Renal cortex interstitium (tissue), 11 donors: ENCODE results near the gene PRKAR1B. TPM values are rescaled to one million over a fixed set of nuclear protein-coding genes. Genes with fewer than 3 reads are reported as not detected.
A peak's percentile ranks its signal among the peaks of the same experiment; 100 is the strongest.

ENCODE experiments used
- DNase-seq, 11 donors: peaks; one replicate each; pipeline ENCODE4 v3.0.0-alpha.2; 2013; ENCODE audit warnings: low read depth in 9 of 11, low spot score in 4 of 11; ENCODE audit errors: extremely low read depth in 1 of 11
- polyA plus RNA-seq, 3 donors: library from polyadenylated mRNA; unstranded; fragments of 120-200 nt; gene quantifications; one replicate each; pipeline ENCODE4 v1.2.1, GENCODE V29; 2013; ENCODE audit not compliant: insufficient read length in 3 of 3

PRKAR1B gene
- polyA plus RNA-seq, 3 donors = 31.7 to 43.1 (median 41.8) TPM

- no peak for DNase-seq
Observed at GRCh38 chr7:730501-731439, 3.7 kb upstream of the PRKAR1B start.

DNA sequence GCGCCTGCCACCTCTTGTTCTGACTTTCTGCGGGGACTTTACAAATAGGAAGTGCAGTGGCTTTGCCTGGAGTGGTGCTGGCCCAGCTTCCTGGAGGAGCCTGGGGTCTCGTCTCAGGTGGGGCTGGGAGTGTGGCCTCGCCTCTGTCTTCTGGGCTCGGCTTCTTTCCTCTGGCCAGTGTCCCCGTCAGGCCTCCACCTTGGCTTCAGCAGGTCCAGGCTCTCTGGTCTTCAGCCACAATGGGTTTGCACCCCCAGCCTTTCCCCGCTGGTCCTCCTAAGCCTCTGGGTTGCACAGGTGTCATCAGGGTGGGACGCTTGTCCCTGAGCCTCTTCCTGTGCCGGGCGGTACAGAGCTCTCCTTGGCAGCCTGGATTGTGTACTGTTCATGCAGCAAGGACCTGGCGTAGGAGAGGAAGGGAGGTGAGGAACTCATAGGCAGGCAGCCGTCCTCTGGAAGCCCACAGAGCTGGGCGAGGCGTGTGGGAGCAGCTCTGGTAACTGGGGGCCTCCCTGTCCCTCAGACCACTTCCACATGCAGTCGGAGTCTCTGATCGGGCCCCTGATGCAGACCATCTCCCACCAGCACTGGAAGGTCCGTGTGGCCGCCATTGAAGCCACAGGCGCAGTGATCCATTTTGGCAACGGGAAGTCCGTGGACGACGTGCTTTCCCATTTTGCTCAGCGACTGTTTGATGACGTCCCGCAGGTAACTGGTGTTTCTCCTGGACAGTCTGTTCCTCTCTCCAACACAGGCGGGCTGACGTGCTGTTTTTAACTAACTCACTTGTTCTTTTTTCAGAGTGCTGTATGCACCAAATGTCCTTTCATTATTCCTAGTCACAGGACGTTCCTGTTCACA, 2.3 kb upstream of the PRKAR1B start:
- no peak for DNase-seq

GRCh38 chr7:728602-729001, 1.5 kb upstream of the PRKAR1B start:
- no peak for DNase-seq

DNA sequence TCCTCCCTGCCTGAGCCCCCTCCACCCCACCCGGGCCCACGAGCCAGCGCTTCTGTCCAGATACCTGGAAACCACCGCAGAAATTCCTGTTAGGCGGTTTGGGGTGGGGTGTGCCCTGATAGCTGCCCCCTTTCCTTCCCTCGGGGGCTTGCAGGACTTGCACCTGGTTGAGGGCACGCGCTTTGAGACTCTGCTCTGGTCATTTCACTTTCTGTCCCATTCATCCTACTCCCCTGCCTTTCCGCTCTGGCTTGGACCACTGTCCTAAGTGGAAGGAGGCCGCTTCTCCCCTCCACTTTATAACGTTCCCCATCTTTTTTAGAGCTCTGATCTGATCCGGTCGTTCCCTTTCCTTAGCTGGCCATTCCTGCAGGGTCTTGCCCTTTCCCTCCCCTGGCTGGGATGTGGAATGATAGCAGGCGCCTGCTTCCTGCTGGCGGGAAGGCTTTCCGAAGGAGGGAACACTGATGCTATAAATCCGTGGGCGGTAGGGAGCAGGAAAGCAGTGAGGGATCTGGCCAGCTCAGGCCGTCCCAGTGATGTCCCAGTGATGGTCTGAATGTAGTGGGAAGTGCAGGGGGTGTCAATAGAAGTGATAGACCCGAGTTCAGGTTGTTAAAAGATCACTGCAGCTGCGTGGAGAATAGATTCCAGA, 852 bp upstream of the PRKAR1B start:
- DNase-seq = no peak

DNA sequence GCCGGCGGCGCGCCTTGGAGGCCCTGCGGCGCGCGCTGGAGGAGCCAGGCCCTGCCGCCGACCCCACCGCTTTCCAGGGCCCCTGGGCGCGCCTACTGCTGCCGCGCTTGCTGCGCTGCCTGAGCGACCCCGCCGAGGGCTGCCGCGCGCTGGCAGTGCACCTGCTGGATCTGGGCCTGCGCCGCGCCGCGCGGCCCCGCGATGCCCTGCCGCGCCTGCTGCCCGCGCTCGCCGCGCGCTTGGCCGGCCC, 302 bp downstream of the PRKAR1B start:
- DNase-seq = no peak

DNA sequence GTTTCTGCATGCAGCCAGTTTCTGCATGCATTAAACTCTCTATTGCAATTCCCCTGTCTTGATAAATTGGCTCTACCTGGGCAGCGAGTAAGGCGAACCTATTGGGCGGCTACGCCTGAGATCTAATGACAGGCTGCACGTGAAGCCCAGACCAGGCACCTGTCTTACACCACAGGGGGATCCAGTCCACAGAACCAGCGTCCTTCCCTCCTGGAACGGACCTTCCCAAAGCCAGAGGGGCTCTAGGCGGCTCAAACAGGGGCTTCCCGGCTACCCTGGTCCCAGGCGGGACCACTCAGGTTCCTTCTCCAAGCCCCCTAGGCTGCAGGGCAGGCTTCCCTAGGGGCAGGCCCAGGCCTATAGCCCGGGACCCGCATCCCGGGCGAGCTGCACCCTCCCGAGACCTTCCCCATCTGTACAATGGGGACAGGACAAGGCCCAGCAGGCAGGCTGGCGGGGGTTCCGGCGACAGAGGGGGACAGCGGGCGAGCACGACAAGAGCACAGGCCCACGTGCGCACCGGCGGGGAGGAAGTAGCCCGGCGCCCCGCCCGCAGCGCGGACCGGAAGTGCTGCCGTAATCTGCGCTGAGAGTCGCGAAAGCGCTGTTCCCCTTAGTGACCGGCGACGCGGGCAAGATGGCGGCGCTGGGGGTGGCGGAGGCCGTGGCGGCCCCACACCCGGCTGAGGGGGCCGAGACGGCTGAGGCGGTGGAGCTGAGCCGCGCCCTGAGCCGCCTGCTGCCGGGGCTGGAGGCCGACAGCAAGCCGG, 812 bp downstream of the PRKAR1B start, which contains the start of gene DNAAF5:
Gene DNAAF5 (plus strand): TSS at position 616 of the 770 bp plus-strand sequence. CDS start 22 bp downstream, at position 638.
- peak in 10 of 11 donors; percentile 54 to 85 (median 74) for DNase-seq

- DNase-seq = no peak
Observed at GRCh38 chr7:725223-726005, 1.7 kb downstream of the PRKAR1B start.

DNA sequence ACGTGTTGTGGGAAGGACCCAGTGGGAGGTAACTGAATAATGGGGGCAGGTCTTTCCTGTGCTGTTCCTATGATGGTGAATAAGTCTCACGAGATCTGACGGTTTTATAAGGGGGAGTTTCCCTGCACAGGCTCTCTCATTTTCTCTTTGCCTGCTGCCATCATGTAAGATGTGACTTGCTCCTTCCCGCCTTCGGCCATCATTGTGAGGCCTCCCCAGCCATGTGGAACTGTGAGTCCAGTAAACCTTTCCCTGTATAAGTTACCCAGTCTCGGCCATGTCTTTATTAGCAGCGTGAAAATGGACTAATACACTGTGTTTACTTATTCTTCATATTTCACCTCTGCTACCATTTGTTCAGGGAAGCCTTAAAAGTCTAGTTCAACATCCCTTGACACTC, 2.8 kb downstream of the PRKAR1B start:
- DNase-seq = no peak

GRCh38 chr7:723541-723940, 3.5 kb downstream of the PRKAR1B start:
- no peak for DNase-seq

GRCh38 chr7:721619-722248, 5.3 kb downstream of the PRKAR1B start:
- no peak for DNase-seq

- DNase-seq = no peak
Observed at GRCh38 chr7:716636-717035, 10.4 kb downstream of the PRKAR1B start.

GRCh38 chr7:716222-716621, 10.9 kb downstream of the PRKAR1B start:
- DNase-seq = no peak

GRCh38 chr7:714251-714671, 12.8 kb downstream of the PRKAR1B start:
- no peak for DNase-seq

- no peak for DNase-seq
Observed at GRCh38 chr7:713488-714230, 13.4 kb downstream of the PRKAR1B start.

GRCh38 chr7:713139-713457, 14.0 kb downstream of the PRKAR1B start:
- DNase-seq = no peak

DNA sequence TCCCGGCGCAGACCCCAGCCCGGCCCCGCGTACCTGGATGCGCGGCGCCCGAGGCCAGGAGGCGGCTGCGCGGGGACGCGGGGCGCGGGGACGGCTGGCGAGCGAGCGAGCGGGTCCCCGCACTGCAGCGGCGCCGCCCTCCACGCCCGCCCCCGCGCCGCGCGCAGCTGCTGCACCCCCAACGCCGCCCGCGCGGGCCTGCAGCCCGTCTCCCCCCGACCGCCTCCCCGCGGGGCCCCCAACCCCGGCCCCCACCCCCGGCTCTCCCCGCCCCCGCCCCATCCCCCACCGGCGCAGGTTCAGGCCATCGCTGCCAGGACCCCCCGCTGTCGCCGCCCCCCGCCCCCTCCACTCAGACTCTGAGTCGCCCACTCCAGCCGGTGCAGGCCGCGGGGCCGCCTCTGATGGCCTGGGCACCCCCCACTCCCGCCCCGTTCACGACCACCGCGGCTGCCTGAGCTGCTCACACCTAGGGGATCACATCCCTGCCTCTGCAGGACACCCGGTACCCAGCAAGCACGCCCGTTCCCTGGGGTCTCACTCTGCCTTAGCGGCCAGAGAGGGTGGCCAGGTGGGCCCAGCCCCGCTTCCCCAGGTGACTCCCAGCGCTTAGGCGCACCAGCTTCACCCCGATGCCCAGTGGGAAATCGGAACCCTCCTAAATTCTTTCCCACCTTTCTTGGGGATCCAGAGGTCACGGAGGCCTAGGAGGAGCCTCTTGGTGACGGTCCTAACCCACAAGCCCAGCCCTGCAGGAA, 14.5 kb downstream of the PRKAR1B start:
- no peak for DNase-seq
